ENCODE results near the gene FNBP1. TPM values are rescaled to one million over a fixed set of nuclear protein-coding genes. Genes with fewer than 3 reads are reported as not detected.
A peak's percentile ranks its signal among the peaks of the same experiment; 100 is the strongest.

FNBP1 gene
- polyA plus RNA-seq, 3 donors: 37.6 to 60.7 (median 51.4) TPM

DNA sequence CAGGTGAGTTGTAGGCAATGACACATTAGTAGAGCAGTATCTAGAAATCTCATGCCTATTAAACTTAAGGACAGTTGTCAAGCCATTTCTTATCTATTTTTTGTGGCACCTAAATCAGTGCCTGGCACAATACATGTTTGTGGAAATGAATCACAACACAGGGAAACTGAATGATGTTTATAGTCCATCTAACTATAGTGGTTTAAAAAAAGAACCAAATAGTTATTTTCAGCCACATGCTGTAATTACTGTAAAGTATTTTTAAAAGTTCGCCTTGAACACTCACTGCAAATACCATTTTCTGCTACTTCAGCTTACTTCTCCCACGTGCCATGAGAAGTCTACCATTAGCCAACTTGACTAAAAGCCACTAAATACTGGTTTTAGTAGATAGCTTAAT is 21.9 kb downstream of the FNBP1 start:
- Histone ChIP-seq H3K4me3 (replicated peaks in 1 of 3; ENCODE audit: low read depth in 2 of 3, low read length in 3 of 3) (no peak overlapping the region), H2AFZ (ENCODE audit: insufficient read depth, low read depth, low read length, poor library complexity, severe bottlenecking) (no peak overlapping the region), H4K20me1 (ENCODE audit: insufficient read depth, low read length) (peaks cover 99% of the 10 kb centered on the region), H3K9ac (ENCODE audit: insufficient read depth, low read length, poor library complexity, severe bottlenecking) (no peak overlapping the region), H3K4me2 (replicated peaks; ENCODE audit: extremely low read depth, low read length, poor library complexity, severe bottlenecking) (no peak overlapping the region), H3K27me3 (ENCODE audit: control insufficient read depth in 2 of 2, insufficient read depth in 2 of 2, low read length in 2 of 2) (no peaks in the 10 kb centered on the region), H3K4me1 (ENCODE audit: control insufficient read depth in 1 of 2, insufficient read depth in 2 of 2, low read length in 2 of 2) (peaks cover 26 to 35% of the 10 kb centered on the region in 2 donors), H3K36me3 (replicated peaks in 1 of 2; ENCODE audit: control insufficient read depth in 1 of 2, insufficient read depth in 2 of 2, low read length in 2 of 2) (peaks cover 0 to 16% of the 10 kb centered on the region in 2 donors), H3K27ac (ENCODE audit: low read depth in 1 of 2, low read length in 2 of 2) (peak overlapping the region in 1 of 2 donors; percentile 33), H3K9me3 (replicated peaks in 1 of 2; ENCODE audit: control insufficient read depth in 1 of 2, insufficient read depth in 1 of 2, low read length in 2 of 2) (peaks cover 3 to 5% of the 10 kb centered on the region in 2 donors), H3K79me2 (ENCODE audit: insufficient read depth, low read length) (peaks cover 100% of the 10 kb centered on the region)
- Mint-ChIP-seq H3K27ac (peak overlapping the region in 1 of 7 donors; percentile 63), H3K4me1 (peaks cover 41% of the 10 kb centered on the region), H3K4me3 (no peak overlapping the region), H3K9me3 (peaks cover 2 to 8% (median 5%) of the 10 kb centered on the region in 7 donors), H3K27me3 (ENCODE audit: low read depth in 3 of 3) (peaks cover 0 to 1% (median 0%) of the 10 kb centered on the region in 3 donors), H3K36me3 (peaks cover 19 to 28% of the 10 kb centered on the region in 2 donors)
- WGBS (ENCODE audit: insufficient coverage): no CpG with 5 or more reads among the region's 2 CpGs
- TF ChIP-seq, protein P1, sequence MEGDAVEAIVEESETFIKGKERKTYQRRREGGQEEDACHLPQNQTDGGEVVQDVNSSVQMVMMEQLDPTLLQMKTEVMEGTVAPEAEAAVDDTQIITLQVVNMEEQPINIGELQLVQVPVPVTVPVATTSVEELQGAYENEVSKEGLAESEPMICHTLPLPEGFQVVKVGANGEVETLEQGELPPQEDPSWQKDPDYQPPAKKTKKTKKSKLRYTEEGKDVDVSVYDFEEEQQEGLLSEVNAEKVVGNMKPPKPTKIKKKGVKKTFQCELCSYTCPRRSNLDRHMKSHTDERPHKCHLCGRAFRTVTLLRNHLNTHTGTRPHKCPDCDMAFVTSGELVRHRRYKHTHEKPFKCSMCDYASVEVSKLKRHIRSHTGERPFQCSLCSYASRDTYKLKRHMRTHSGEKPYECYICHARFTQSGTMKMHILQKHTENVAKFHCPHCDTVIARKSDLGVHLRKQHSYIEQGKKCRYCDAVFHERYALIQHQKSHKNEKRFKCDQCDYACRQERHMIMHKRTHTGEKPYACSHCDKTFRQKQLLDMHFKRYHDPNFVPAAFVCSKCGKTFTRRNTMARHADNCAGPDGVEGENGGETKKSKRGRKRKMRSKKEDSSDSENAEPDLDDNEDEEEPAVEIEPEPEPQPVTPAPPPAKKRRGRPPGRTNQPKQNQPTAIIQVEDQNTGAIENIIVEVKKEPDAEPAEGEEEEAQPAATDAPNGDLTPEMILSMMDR (IDR thresholded peaks at IDR 0.05): no peak
- intact Hi-C loops (cut with micrococcal nuclease): no loop called here
- DNase-seq: no peak

DNA sequence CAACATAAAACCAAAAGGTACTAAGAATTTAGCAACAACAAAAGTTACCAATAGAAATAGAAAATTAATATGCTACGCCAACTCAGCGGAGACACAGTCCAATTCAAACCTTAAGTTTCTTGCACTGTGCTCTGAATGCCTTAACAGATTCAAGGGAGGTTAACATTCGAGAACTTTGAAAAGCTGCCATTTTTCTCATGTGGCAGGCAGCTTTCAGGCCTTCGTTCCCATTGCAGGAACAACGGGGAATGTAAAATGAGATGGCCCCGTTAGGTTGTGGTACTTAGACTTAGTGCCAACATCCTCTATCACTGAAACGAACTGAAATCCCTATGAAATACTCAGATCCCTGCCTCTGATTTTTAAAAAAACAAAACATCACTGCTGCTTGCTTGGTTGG is 22.4 kb downstream of the FNBP1 start:
- peak overlapping the region in 1 of 2 donors; percentile 33 for H3K27ac ChIP-seq (ENCODE audit: low read depth in 1 of 2, low read length in 2 of 2)
- H3K27me3 ChIP-seq (ENCODE audit: control insufficient read depth in 2 of 2, insufficient read depth in 2 of 2, low read length in 2 of 2): no peaks in the 10 kb centered on the region
- Mint-ChIP-seq H3K4me3 (no peak overlapping the region), H3K27ac (peak overlapping the region in 2 of 7 donors; percentile 63), H3K4me1 (peaks cover 36% of the 10 kb centered on the region), H3K36me3 (peaks cover 20 to 29% of the 10 kb centered on the region in 2 donors), H3K27me3 (ENCODE audit: low read depth in 3 of 3) (peaks cover 0 to 1% (median 0%) of the 10 kb centered on the region in 3 donors), H3K9me3 (peaks cover 2 to 9% (median 6%) of the 10 kb centered on the region in 7 donors)
- no peak overlapping the region for H3K4me2 ChIP-seq (replicated peaks; ENCODE audit: extremely low read depth, low read length, poor library complexity, severe bottlenecking)
- H3K36me3 ChIP-seq (replicated peaks in 1 of 2; ENCODE audit: control insufficient read depth in 1 of 2, insufficient read depth in 2 of 2, low read length in 2 of 2): peaks cover 0 to 18% of the 10 kb centered on the region in 2 donors
- H3K4me3 ChIP-seq (replicated peaks in 1 of 3; ENCODE audit: low read depth in 2 of 3, low read length in 3 of 3): no peak overlapping the region
- peaks cover 100% of the 10 kb centered on the region for H3K79me2 ChIP-seq (ENCODE audit: insufficient read depth, low read length)
- H4K20me1 ChIP-seq (ENCODE audit: insufficient read depth, low read length): peaks cover 100% of the 10 kb centered on the region
- H2AFZ ChIP-seq (ENCODE audit: insufficient read depth, low read depth, low read length, poor library complexity, severe bottlenecking): no peak overlapping the region
- no peak overlapping the region for H3K9ac ChIP-seq (ENCODE audit: insufficient read depth, low read length, poor library complexity, severe bottlenecking)
- no peak for DNase-seq
- TF ChIP-seq, protein P1 (IDR thresholded peaks at IDR 0.05): no peak
- peaks cover 5 to 7% of the 10 kb centered on the region in 2 donors for H3K9me3 ChIP-seq (replicated peaks in 1 of 2; ENCODE audit: control insufficient read depth in 1 of 2, insufficient read depth in 1 of 2, low read length in 2 of 2)
- WGBS (ENCODE audit: insufficient coverage): 94% methylated on average over 3 of the region's 7 CpGs
- intact Hi-C loops (cut with micrococcal nuclease): no loop called here
- peaks cover 23 to 30% of the 10 kb centered on the region in 2 donors for H3K4me1 ChIP-seq (ENCODE audit: control insufficient read depth in 1 of 2, insufficient read depth in 2 of 2, low read length in 2 of 2)
